ENCODE data around the gene DCAF10. TPM values are rescaled to one million over a fixed set of nuclear protein-coding genes. Genes with fewer than 3 reads are reported as not detected.
A peak's percentile ranks its signal among the peaks of the same experiment; 100 is the strongest.
"Not testable (repeated sequence)": the region's sequence is repeated elsewhere in the genome, so short reads cannot be mapped to it uniquely, and the experiment has no call there.

DCAF10 gene, protein sequence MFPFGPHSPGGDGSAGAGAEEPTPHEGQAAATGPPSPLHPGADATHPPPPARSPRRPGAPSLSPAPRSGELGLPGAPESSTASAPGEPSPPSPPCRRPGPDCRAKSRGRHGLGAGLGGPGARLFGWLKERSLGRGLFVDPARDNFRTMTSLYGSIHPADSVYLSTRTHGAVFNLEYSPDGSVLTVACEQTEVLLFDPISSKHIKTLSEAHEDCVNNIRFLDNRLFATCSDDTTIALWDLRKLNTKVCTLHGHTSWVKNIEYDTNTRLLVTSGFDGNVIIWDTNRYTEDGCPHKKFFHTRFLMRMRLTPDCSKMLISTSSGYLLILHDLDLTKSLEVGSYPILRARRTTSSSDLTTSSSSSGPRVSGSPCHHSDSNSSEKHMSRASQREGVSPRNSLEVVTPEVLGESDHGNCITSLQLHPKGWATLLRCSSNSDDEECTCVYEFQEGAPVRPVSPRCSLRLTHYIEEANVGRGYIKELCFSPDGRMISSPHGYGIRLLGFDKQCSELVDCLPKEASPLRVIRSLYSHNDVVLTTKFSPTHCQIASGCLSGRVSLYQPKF
- total RNA-seq (2014; rRNA removed) (10.5 and 11.8 TPM in 2 replicates), Bru-seq, nascent RNA (percentile 74 among the genes with signal in this experiment), BruChase-seq, experiment 1, labeled RNA remaining after a 6-hour chase (percentile 79 among the genes with signal in this experiment), BruChase-seq, experiment 2, labeled RNA remaining after a 2-hour chase (percentile 76 among the genes with signal in this experiment)
- long read RNA-seq, transcript DCAF10-202 (7 exons, 3,862 nt) = major isoform, 69 of 169 reads
- long read RNA-seq, partial matches to known transcripts = 18 of 169 reads
- long read RNA-seq, other reads (novel, unspliced or antisense) = 82 of 169 reads

DNA sequence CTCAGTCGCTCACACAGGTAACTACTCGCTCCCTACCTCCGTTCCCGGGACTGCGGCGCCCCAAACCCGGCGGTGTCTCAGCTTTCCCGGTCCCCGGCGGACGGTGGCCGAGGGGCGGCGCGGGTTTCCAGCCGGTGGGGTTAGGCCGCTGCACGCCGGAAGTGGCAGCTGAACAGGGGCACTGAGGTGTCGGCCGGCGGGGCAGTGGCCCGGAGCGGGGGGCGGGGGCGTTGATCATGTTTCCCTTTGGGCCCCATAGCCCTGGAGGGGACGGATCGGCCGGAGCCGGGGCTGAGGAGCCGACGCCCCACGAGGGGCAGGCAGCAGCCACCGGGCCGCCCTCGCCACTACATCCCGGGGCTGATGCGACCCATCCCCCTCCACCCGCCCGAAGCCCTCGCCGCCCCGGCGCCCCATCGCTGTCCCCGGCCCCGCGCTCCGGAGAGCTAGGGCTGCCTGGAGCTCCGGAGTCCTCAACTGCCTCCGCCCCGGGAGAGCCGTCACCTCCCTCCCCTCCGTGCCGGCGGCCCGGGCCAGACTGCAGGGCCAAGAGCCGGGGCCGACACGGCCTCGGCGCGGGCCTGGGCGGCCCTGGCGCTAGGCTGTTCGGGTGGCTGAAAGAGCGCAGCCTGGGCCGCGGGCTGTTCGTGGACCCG lies at the start of gene DCAF10:
Gene DCAF10 (plus strand): TSS at position 167 of the 656 bp plus-strand sequence. CDS start 70 bp downstream, at position 237.
- ChIA-PET POLR2A (ENCODE audit: unreplicated experiment) (interaction anchor here (0.6 to 1.0 kb wide), 4 partner anchors 12 to 427 kb away, joined by 3 to 4 read pairs (median 4); partner anchors contain the start of gene EXOSC3), CTCF (no interaction called here)
- intact Hi-C loops (cut with micrococcal nuclease) = no loop called here
- Histone ChIP-seq H3K27ac (ENCODE audit: low read length) (peak within 1 kb of the TSS; percentile 25), H3K4me2 (ENCODE audit: low read length) (peak within 1 kb of the TSS; percentile 83), H4K20me1 (ENCODE audit: low read length) (peaks cover 15% of the 10 kb centered on the region), H3K9me3 (ENCODE audit: low read length) (no peaks in the 10 kb centered on the region), H3K9me2 (replicated peaks; ENCODE audit: low read length) (no peaks in the 10 kb centered on the region), H3K27me3 (ENCODE audit: low read length) (no peaks in the 10 kb centered on the region), H3K4me1 (ENCODE audit: insufficient read depth, low read length) (peaks cover 3% of the 10 kb centered on the region; the same call in 1 of the 2 replicates), H2AFZ (ENCODE audit: low read length) (peak within 1 kb of the TSS; percentile 78), H3K4me3 (ENCODE audit: low read length) (peak within 1 kb of the TSS; percentile 93), H3K36me3 (ENCODE audit: low read depth, low read length) (no peaks in the 10 kb centered on the region), H3K9ac (ENCODE audit: low read length) (peak within 1 kb of the TSS; percentile 87), H3F3A (ENCODE audit: low read length, unreplicated experiment) (no peaks in the 10 kb centered on the region), H3K79me2 (ENCODE audit: low read length) (peaks cover 48% of the 10 kb centered on the region)
- no TSS peak for BruUV-seq (replicated peaks)
- DNase-seq (peak; percentile 73), ATAC-seq (peak; percentile 71)
- TF ChIP-seq EZH2 (IDR thresholded peaks at IDR 0.05; ENCODE audit: low read length, unreplicated experiment) (no peak), EZH2phosphoT487 (IDR thresholded peaks at IDR 0.05; ENCODE audit: borderline replicate concordance, low read length) (no peak)
- TF ChIP-seq, protein P1, sequence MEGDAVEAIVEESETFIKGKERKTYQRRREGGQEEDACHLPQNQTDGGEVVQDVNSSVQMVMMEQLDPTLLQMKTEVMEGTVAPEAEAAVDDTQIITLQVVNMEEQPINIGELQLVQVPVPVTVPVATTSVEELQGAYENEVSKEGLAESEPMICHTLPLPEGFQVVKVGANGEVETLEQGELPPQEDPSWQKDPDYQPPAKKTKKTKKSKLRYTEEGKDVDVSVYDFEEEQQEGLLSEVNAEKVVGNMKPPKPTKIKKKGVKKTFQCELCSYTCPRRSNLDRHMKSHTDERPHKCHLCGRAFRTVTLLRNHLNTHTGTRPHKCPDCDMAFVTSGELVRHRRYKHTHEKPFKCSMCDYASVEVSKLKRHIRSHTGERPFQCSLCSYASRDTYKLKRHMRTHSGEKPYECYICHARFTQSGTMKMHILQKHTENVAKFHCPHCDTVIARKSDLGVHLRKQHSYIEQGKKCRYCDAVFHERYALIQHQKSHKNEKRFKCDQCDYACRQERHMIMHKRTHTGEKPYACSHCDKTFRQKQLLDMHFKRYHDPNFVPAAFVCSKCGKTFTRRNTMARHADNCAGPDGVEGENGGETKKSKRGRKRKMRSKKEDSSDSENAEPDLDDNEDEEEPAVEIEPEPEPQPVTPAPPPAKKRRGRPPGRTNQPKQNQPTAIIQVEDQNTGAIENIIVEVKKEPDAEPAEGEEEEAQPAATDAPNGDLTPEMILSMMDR (conservative IDR thresholded peaks at IDR 0.05; ENCODE audit: low read depth, low read length) = no peak

DNA sequence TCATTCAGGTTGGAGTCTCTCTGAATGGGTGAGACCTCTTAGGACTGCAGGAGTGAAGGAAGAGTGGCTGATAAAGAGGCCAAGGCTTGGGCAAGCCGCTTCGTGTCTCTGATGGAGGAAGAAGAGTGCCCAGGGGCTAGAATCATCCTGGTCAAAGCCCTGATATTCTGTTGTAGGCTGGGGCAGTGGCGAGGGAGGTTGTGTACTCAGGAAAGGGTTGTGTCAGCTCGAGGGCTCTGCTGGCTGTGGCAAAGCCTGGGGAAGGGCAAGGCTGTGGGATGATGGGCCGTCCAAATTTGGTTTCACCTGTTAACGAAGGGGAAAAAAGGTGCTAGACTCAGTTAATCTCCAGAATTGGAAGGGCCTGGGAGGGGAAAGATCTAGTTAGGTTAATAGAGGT lies 49.4 kb upstream of the DCAF10 start:
- Histone ChIP-seq H4K20me1 (ENCODE audit: low read length) (no peaks in the 10 kb centered on the region), H3K4me3 (ENCODE audit: low read length) (no peak overlapping the region), H3K4me2 (ENCODE audit: low read length) (no peak overlapping the region), H3K27ac (ENCODE audit: low read length) (no peak overlapping the region), H3K27me3 (ENCODE audit: low read length) (no peaks in the 10 kb centered on the region), H3F3A (ENCODE audit: low read length, unreplicated experiment) (no peaks in the 10 kb centered on the region), H3K36me3 (ENCODE audit: low read depth, low read length) (no peaks in the 10 kb centered on the region), H3K79me2 (ENCODE audit: low read length) (0 out of 2 replicates have a peak, but pooled peaks cover 4% of the 10 kb centered on the region), H3K9me2 (replicated peaks; ENCODE audit: low read length) (no peaks in the 10 kb centered on the region), H3K9ac (ENCODE audit: low read length) (no peak overlapping the region), H2AFZ (ENCODE audit: low read length) (no peak overlapping the region), H3K4me1 (ENCODE audit: insufficient read depth, low read length) (peaks cover 16% of the 10 kb centered on the region), H3K9me3 (ENCODE audit: low read length) (no peaks in the 10 kb centered on the region)
- ATAC-seq (no peak), DNase-seq (no peak)
- POLR2A ChIA-PET (ENCODE audit: unreplicated experiment) = no interaction called here
- BruUV-seq (replicated peaks) = no TSS peak
- TF ChIP-seq, protein P1 (conservative IDR thresholded peaks at IDR 0.05; ENCODE audit: low read depth, low read length) = no peak
- TF ChIP-seq EZH2 (IDR thresholded peaks at IDR 0.05; ENCODE audit: low read length, unreplicated experiment) = no peak
- no peak for TF ChIP-seq EZH2phosphoT487 (IDR thresholded peaks at IDR 0.05; ENCODE audit: borderline replicate concordance, low read length)
- CTCF ChIA-PET = no interaction called here
- intact Hi-C loops (cut with micrococcal nuclease) = no loop called here

DNA sequence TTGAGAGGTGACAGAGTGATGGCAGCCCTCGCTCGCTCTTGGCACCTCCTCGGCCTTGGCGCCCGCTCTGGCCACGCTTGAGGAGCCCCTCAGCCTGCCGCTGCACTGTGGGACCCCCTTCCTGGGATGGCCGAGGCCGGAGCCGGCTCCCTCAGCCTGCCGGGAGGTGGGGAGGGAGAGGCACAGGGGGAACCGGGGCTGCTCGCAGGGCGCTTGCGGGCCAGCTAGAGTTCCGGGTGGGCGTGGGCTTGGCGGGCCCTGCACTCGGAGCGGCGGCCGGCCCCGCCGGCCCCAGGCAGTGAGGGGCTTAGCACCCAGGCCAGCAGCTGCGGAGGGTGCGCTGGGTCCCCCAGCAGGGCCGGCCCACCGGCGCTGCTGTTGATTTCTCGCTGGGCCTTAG lies 48.9 kb upstream of the DCAF10 start:
- intact Hi-C loops (cut with micrococcal nuclease); H4K20me1 ChIP-seq (ENCODE audit: low read length); POLR2A ChIA-PET (ENCODE audit: unreplicated experiment); BruUV-seq (replicated peaks); CTCF ChIA-PET; H3K79me2 ChIP-seq (ENCODE audit: low read length); H3K9ac ChIP-seq (ENCODE audit: low read length); ATAC-seq; H3F3A ChIP-seq (ENCODE audit: low read length, unreplicated experiment); H3K4me2 ChIP-seq (ENCODE audit: low read length); H2AFZ ChIP-seq (ENCODE audit: low read length); H3K36me3 ChIP-seq (ENCODE audit: low read depth, low read length); H3K27me3 ChIP-seq (ENCODE audit: low read length); H3K27ac ChIP-seq (ENCODE audit: low read length); H3K9me3 ChIP-seq (ENCODE audit: low read length); H3K9me2 ChIP-seq (replicated peaks; ENCODE audit: low read length); DNase-seq; H3K4me3 ChIP-seq (ENCODE audit: low read length): not testable (repeated sequence)
- H3K4me1 ChIP-seq (ENCODE audit: insufficient read depth, low read length) = peaks cover 16% of the 10 kb centered on the region

DNA sequence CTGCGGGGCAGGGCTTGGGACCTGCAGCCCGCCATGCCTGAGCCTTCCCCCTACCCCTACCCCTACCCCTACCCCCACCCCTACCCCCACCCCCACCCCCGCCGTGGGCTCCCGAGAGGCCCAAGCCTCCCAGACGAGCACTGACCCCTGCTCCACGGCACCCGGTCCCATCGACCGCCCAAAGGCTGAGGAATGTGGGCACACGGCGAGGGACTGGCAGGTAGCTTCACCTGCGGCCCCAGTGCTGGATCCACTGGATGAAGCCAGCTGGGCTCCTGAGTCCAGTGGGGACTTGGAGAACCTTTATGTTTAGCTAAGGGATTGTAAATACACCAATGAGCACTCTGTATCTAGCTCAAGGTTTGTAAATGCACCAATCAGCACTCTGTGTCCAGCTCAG lies 48.5 kb upstream of the DCAF10 start:
- intact Hi-C loops (cut with micrococcal nuclease); POLR2A ChIA-PET (ENCODE audit: unreplicated experiment): not testable (repeated sequence)

More for the DNA sequence above, 48.5 kb upstream of the DCAF10 start:
- CTCF ChIA-PET; H3K4me2 ChIP-seq (ENCODE audit: low read length); BruUV-seq (replicated peaks); H3K79me2 ChIP-seq (ENCODE audit: low read length); H3K4me3 ChIP-seq (ENCODE audit: low read length); H4K20me1 ChIP-seq (ENCODE audit: low read length); H3K27ac ChIP-seq (ENCODE audit: low read length); H3K27me3 ChIP-seq (ENCODE audit: low read length); DNase-seq; H2AFZ ChIP-seq (ENCODE audit: low read length); H3K9me2 ChIP-seq (replicated peaks; ENCODE audit: low read length); H3K36me3 ChIP-seq (ENCODE audit: low read depth, low read length); H3F3A ChIP-seq (ENCODE audit: low read length, unreplicated experiment); ATAC-seq; H3K9ac ChIP-seq (ENCODE audit: low read length); H3K9me3 ChIP-seq (ENCODE audit: low read length): not testable (repeated sequence)
- peaks cover 12% of the 10 kb centered on the region for H3K4me1 ChIP-seq (ENCODE audit: insufficient read depth, low read length)
